Immature natural killer cell (primary cell): ENCODE results near the gene RNF152. TPM values are rescaled to one million over a fixed set of nuclear protein-coding genes. Genes with fewer than 3 reads are reported as not detected.
A peak's percentile ranks its signal among the peaks of the same experiment; 100 is the strongest.

ENCODE experiments used
- DNase-seq, 3 donors: peaks; one replicate each; pipeline ENCODE4 v3.0.0; 2022; ENCODE audit warnings: mixed read lengths in 1 of 3
- H3K27ac Mint-ChIP-seq, 6 donors: one replicate each; pipeline ENCODE4 v1.8.0; 2020; ENCODE audit warnings: mixed read lengths in 6 of 6, mild to moderate bottlenecking in 5 of 6, inconsistent platforms in 4 of 6, moderate library complexity in 3 of 6
- H3K27me3 Mint-ChIP-seq, 3 donors: one replicate each; pipeline ENCODE4 v1.8.0; 2020 to 2021; ENCODE audit warnings: low read depth in 3 of 3, mild to moderate bottlenecking in 3 of 3, mixed read lengths in 3 of 3, moderate library complexity in 3 of 3, inconsistent platforms in 1 of 3
- H3K36me3 Mint-ChIP-seq, 3 donors: one replicate each; pipeline ENCODE4 v1.8.0; 2020; ENCODE audit warnings: mixed read lengths in 3 of 3, inconsistent platforms in 2 of 3, mild to moderate bottlenecking in 2 of 3
- H3K4me1 Mint-ChIP-seq, 2 donors: one replicate each; pipeline ENCODE4 v1.8.0; 2020; ENCODE audit warnings: inconsistent platforms in 2 of 2, mild to moderate bottlenecking in 2 of 2, mixed read lengths in 2 of 2, moderate library complexity in 1 of 2
- H3K4me3 Mint-ChIP-seq, 5 donors: one replicate each; pipeline ENCODE4 v1.8.0; 2020; ENCODE audit warnings: mild to moderate bottlenecking in 5 of 5, mixed read lengths in 5 of 5, inconsistent platforms in 3 of 5, moderate library complexity in 3 of 5
- H3K9me3 Mint-ChIP-seq, 6 donors: one replicate each; pipeline ENCODE4 v1.8.0; 2020; ENCODE audit warnings: mild to moderate bottlenecking in 6 of 6, mixed read lengths in 6 of 6, inconsistent platforms in 4 of 6, moderate library complexity in 3 of 6
- polyA plus RNA-seq, 3 donors: library from polyadenylated mRNA; unstranded; fragments of 300-500 nt; fragmentation: Illumina TruSeq; gene quantifications; one replicate each; pipeline ENCODE4 v1.2.3, GENCODE V29; 2021

The RNF152 gene
- polyA plus RNA-seq, 3 donors from 2014 or later = 0.07 TPM; not detected in 2

- peaks cover 1 to 10% (median 8%) of the 10 kb centered on the region in 3 donors for H3K27me3 Mint-ChIP-seq
- H3K9me3 Mint-ChIP-seq = peaks cover 0 to 2% (median 0%) of the 10 kb centered on the region in 6 donors
- H3K27ac Mint-ChIP-seq = no peak overlapping the region
- H3K36me3 Mint-ChIP-seq = no peaks in the 10 kb centered on the region
- no peak overlapping the region for H3K4me3 Mint-ChIP-seq
- DNase-seq = no peak
- H3K4me1 Mint-ChIP-seq = no peaks in the 10 kb centered on the region
Observed at GRCh38 chr18:61910101-61910500, 17.3 kb upstream of the RNF152 start.

GRCh38 chr18:61908661-61909060, 15.9 kb upstream of the RNF152 start:
- Mint-ChIP-seq H3K4me3 (no peak overlapping the region), H3K36me3 (no peaks in the 10 kb centered on the region), H3K9me3 (peaks cover 0 to 2% (median 0%) of the 10 kb centered on the region in 6 donors), H3K27ac (no peak overlapping the region), H3K4me1 (no peaks in the 10 kb centered on the region), H3K27me3 (peaks cover 1 to 5% (median 5%) of the 10 kb centered on the region in 3 donors)
- DNase-seq = no peak

GRCh38 chr18:61901323-61901986, 8.6 kb upstream of the RNF152 start:
- Mint-ChIP-seq H3K4me1 (no peaks in the 10 kb centered on the region), H3K27ac (no peak overlapping the region), H3K9me3 (no peaks in the 10 kb centered on the region), H3K27me3 (peaks cover 3 to 10% (median 10%) of the 10 kb centered on the region in 3 donors), H3K4me3 (no peak overlapping the region), H3K36me3 (no peaks in the 10 kb centered on the region)
- DNase-seq = peak; percentile 30 to 43 (median 39)

- H3K9me3 Mint-ChIP-seq = no peaks in the 10 kb centered on the region
- H3K27ac Mint-ChIP-seq = peak overlapping the region in 1 of 6 donors; percentile 24
- DNase-seq = no peak
- no peaks in the 10 kb centered on the region for H3K4me1 Mint-ChIP-seq
- H3K27me3 Mint-ChIP-seq = peaks cover 3 to 14% (median 12%) of the 10 kb centered on the region in 3 donors
- no peak overlapping the region for H3K4me3 Mint-ChIP-seq
- no peaks in the 10 kb centered on the region for H3K36me3 Mint-ChIP-seq
Observed at GRCh38 chr18:61900504-61901281, 7.9 kb upstream of the RNF152 start.

GRCh38 chr18:61898640-61899101, 5.9 kb upstream of the RNF152 start:
- Mint-ChIP-seq H3K4me3 (no peak overlapping the region), H3K27ac (no peak overlapping the region), H3K36me3 (no peaks in the 10 kb centered on the region), H3K4me1 (peaks cover 0 to 5% of the 10 kb centered on the region in 2 donors), H3K27me3 (peaks cover 3 to 22% (median 19%) of the 10 kb centered on the region in 3 donors), H3K9me3 (no peaks in the 10 kb centered on the region)
- DNase-seq = no peak

GRCh38 chr18:61896757-61897156, 4.0 kb upstream of the RNF152 start:
- H3K4me1 Mint-ChIP-seq = peaks cover 12 to 15% of the 10 kb centered on the region in 2 donors
- DNase-seq = no peak
- H3K9me3 Mint-ChIP-seq = no peaks in the 10 kb centered on the region
- H3K27me3 Mint-ChIP-seq = peaks cover 7 to 26% (median 26%) of the 10 kb centered on the region in 3 donors
- H3K27ac Mint-ChIP-seq = no peak overlapping the region
- no peaks in the 10 kb centered on the region for H3K36me3 Mint-ChIP-seq
- H3K4me3 Mint-ChIP-seq = no peak overlapping the region

GRCh38 chr18:61896118-61896517, 3.3 kb upstream of the RNF152 start:
- H3K4me1 Mint-ChIP-seq = peaks cover 12 to 15% of the 10 kb centered on the region in 2 donors
- no peak for DNase-seq
- H3K27ac Mint-ChIP-seq = no peak overlapping the region
- H3K9me3 Mint-ChIP-seq = no peaks in the 10 kb centered on the region
- peaks cover 7 to 31% (median 26%) of the 10 kb centered on the region in 3 donors for H3K27me3 Mint-ChIP-seq
- H3K36me3 Mint-ChIP-seq = no peaks in the 10 kb centered on the region
- peak overlapping the region in 2 of 5 donors; percentile 39 to 44 for H3K4me3 Mint-ChIP-seq

- H3K4me3 Mint-ChIP-seq = peak overlapping the region; percentile 53 to 72 (median 68)
- H3K9me3 Mint-ChIP-seq = no peaks in the 10 kb centered on the region
- no peak overlapping the region for H3K27ac Mint-ChIP-seq
- peaks cover 10 to 31% (median 26%) of the 10 kb centered on the region in 3 donors for H3K27me3 Mint-ChIP-seq
- peaks cover 12 to 15% of the 10 kb centered on the region in 2 donors for H3K4me1 Mint-ChIP-seq
- no peaks in the 10 kb centered on the region for H3K36me3 Mint-ChIP-seq
- no peak for DNase-seq
Observed at GRCh38 chr18:61894751-61895524, 2.1 kb upstream of the RNF152 start.

GRCh38 chr18:61893971-61894750, 1.4 kb upstream of the RNF152 start:
- Mint-ChIP-seq H3K4me1 (peaks cover 12 to 15% of the 10 kb centered on the region in 2 donors), H3K9me3 (no peaks in the 10 kb centered on the region), H3K4me3 (peak overlapping the region; percentile 59 to 90 (median 86)), H3K36me3 (no peaks in the 10 kb centered on the region), H3K27me3 (peaks cover 10 to 35% (median 26%) of the 10 kb centered on the region in 3 donors), H3K27ac (no peak overlapping the region)
- DNase-seq = peak; percentile 49 to 64 (median 57)

GRCh38 chr18:61893309-61893970, 633 bp upstream of the RNF152 start:
- Mint-ChIP-seq H3K27me3 (peaks cover 10 to 35% (median 26%) of the 10 kb centered on the region in 3 donors), H3K4me3 (peak overlapping the region; percentile 86 to 90 (median 86)), H3K27ac (peak overlapping the region in 2 of 6 donors; percentile 54 to 68), H3K9me3 (no peaks in the 10 kb centered on the region), H3K4me1 (peaks cover 12 to 15% of the 10 kb centered on the region in 2 donors), H3K36me3 (no peaks in the 10 kb centered on the region)
- DNase-seq = peak; percentile 12 to 26 (median 17)

GRCh38 chr18:61891894-61892293, 913 bp downstream of the RNF152 start:
- Mint-ChIP-seq H3K27me3 (peaks cover 10 to 29% (median 21%) of the 10 kb centered on the region in 3 donors), H3K4me3 (peak overlapping the region in 4 of 5 donors; percentile 4 to 88 (median 86)), H3K27ac (no peak overlapping the region), H3K9me3 (no peaks in the 10 kb centered on the region), H3K36me3 (no peaks in the 10 kb centered on the region), H3K4me1 (peaks cover 12 to 15% of the 10 kb centered on the region in 2 donors)
- no peak for DNase-seq

GRCh38 chr18:61891271-61891670, 1.5 kb downstream of the RNF152 start:
- no peak for DNase-seq
- H3K4me3 Mint-ChIP-seq = no peak overlapping the region
- peaks cover 10 to 25% (median 19%) of the 10 kb centered on the region in 3 donors for H3K27me3 Mint-ChIP-seq

More at GRCh38 chr18:61891271-61891670, 1.5 kb downstream of the RNF152 start:
- Mint-ChIP-seq H3K9me3 (no peaks in the 10 kb centered on the region), H3K36me3 (no peaks in the 10 kb centered on the region), H3K4me1 (peaks cover 12 to 15% of the 10 kb centered on the region in 2 donors), H3K27ac (no peak overlapping the region)
